ENCODE data around the gene FKBP5.

DNA sequence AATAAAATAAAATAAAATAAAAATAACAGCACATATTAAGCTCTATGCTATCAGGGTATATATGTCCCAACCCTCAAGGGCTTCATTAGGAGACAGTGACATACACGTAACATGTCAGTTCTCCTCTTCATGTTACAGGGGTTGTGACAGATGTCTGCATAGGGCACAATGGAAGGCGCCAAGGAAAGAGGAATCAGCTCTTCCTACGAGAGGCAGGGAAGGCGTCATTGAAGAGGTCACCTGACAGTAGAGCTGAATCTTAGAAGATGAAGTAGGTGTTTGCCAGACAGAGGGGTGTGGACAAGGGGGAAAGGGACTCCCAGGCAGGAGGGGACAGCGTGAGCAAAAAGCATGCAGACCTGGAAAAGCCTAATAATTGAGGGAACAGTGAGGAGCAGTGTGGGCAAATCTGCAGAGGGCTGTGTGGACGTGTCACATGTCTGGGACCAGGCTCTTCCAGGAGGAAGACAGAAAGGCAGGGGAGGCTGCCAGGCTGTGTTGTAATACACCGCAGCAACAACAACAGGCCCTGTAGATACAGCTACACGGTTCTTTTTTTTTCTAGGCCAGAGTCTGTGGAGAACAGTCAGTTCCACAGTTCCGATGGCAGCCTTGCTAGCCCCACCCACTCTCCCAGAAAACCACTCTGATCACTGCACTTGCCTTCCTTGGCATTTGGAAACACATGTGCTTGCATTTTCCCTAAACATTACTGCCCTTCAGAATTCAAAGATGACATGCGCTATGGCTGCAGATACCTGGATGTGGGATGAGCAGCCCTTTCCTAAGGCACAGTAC lies 2.5 kb upstream of the FKBP5 start:
- TF ChIP-seq, protein P1, sequence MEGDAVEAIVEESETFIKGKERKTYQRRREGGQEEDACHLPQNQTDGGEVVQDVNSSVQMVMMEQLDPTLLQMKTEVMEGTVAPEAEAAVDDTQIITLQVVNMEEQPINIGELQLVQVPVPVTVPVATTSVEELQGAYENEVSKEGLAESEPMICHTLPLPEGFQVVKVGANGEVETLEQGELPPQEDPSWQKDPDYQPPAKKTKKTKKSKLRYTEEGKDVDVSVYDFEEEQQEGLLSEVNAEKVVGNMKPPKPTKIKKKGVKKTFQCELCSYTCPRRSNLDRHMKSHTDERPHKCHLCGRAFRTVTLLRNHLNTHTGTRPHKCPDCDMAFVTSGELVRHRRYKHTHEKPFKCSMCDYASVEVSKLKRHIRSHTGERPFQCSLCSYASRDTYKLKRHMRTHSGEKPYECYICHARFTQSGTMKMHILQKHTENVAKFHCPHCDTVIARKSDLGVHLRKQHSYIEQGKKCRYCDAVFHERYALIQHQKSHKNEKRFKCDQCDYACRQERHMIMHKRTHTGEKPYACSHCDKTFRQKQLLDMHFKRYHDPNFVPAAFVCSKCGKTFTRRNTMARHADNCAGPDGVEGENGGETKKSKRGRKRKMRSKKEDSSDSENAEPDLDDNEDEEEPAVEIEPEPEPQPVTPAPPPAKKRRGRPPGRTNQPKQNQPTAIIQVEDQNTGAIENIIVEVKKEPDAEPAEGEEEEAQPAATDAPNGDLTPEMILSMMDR (IDR thresholded peaks at IDR 0.05; ENCODE audit: low read length) = no peak
- no peak for TF ChIP-seq EZH2 (IDR thresholded peaks at IDR 0.05; ENCODE audit: borderline replicate concordance, low read length)

Data from OCI-LY1 (cell line).